ENCODE results near the gene VPS54. TPM values are rescaled to one million over a fixed set of nuclear protein-coding genes. Genes with fewer than 3 reads are reported as not detected.

The VPS54 gene
- total RNA-seq, 3 donors from 2014 or later: 26.9 to 39.8 (median 36.7) TPM

DNA sequence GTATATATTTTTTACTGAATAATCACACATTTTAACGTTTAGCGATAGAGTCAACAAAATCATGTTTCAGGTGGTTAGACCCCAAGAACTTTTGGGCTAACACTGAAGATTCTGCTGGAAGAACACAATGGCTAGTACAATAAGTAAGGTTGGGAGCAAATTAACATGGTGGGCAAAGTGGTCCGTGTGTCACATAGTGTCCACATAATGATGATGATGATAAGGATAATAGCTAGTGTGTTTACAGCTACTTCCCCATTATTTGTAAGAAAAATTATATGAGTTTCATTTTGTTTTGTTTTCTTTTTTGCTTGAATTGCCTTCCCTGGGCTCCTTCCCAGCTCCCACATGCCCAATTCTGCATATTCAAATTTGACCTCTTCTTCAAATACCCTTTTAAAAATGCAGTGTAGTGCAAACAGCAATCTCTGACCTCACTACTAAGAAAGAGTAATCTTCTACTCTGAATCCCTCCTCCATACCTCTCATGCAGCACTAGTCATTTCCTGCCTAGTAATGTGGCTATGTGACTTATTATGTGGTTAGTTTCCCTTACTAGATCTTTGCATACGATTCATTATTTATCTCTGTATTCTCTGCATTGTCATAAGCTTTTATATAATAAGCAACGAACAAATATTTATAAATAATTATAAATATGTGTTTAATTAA is 16.9 kb upstream of the VPS54 start:
- Histone ChIP-seq H3K27ac (no peak overlapping the region), H3K27me3 (no peaks in the 10 kb centered on the region), H3K4me1 (no peaks in the 10 kb centered on the region), H3K9me3 (no peaks in the 10 kb centered on the region), H3K36me3 (no peaks in the 10 kb centered on the region), H3K4me3 (no peak overlapping the region)
- intact Hi-C loops (cut with DNase I; ENCODE audit: low total_unique reads): no loop called here
- DNase-seq (ENCODE audit: low spot score in 2 of 2): no peak
- TF ChIP-seq POLR2A (IDR thresholded peaks at IDR 0.05) (no peak), POLR2AphosphoS5 (IDR thresholded peaks at IDR 0.05) (no peak)
- TF ChIP-seq, protein P1, sequence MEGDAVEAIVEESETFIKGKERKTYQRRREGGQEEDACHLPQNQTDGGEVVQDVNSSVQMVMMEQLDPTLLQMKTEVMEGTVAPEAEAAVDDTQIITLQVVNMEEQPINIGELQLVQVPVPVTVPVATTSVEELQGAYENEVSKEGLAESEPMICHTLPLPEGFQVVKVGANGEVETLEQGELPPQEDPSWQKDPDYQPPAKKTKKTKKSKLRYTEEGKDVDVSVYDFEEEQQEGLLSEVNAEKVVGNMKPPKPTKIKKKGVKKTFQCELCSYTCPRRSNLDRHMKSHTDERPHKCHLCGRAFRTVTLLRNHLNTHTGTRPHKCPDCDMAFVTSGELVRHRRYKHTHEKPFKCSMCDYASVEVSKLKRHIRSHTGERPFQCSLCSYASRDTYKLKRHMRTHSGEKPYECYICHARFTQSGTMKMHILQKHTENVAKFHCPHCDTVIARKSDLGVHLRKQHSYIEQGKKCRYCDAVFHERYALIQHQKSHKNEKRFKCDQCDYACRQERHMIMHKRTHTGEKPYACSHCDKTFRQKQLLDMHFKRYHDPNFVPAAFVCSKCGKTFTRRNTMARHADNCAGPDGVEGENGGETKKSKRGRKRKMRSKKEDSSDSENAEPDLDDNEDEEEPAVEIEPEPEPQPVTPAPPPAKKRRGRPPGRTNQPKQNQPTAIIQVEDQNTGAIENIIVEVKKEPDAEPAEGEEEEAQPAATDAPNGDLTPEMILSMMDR (IDR thresholded peaks at IDR 0.05): no peak

DNA sequence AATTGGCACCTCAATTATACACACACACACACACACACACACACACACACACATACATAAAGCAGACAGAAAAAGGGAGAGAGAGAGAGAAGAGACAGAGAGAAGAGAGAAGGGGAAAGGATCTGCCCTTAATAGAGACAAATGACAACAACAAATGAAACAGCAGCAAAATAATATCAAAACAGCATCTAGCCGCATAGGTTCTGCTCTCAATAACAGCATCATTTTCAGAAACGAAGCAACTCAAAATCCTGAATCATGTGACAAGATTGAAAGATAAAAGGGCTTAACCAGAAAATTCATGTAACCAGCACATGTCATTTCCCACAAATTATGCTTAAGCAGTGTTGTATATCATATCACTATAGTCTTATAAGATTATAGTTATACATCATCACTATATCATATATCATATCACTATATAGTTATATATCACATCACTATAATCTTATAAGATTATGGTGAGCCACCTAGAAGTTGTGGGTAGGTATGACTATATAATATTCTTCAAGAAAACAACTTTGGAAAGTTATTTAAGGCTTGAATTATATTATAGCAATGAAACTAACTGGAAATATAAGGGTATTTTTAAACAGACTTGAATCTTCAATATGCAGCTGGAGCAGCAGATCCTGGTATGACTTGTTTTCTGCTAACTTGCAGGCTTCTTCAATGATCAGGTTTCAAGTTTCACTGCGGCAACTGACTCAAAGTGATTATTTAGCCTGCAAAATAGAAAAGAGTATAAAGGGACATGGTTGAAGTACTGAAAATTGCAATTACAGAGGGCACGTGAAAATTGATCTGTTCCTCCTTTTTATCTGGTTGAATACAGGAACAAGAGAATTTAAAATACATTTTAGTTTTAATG is 16.1 kb upstream of the VPS54 start:
- DNase-seq (ENCODE audit: low spot score in 2 of 2): no peak
- H3K9me3 ChIP-seq: no peaks in the 10 kb centered on the region
- H3K4me1 ChIP-seq: no peaks in the 10 kb centered on the region
- no peaks in the 10 kb centered on the region for H3K36me3 ChIP-seq
- H3K27me3 ChIP-seq: no peaks in the 10 kb centered on the region
- intact Hi-C loops (cut with DNase I; ENCODE audit: low total_unique reads): no loop called here
- no peak for TF ChIP-seq POLR2AphosphoS5 (IDR thresholded peaks at IDR 0.05)
- TF ChIP-seq, protein P1 (IDR thresholded peaks at IDR 0.05): no peak
- TF ChIP-seq POLR2A (IDR thresholded peaks at IDR 0.05): no peak
- H3K4me3 ChIP-seq: no peak overlapping the region
- H3K27ac ChIP-seq: no peak overlapping the region

DNA sequence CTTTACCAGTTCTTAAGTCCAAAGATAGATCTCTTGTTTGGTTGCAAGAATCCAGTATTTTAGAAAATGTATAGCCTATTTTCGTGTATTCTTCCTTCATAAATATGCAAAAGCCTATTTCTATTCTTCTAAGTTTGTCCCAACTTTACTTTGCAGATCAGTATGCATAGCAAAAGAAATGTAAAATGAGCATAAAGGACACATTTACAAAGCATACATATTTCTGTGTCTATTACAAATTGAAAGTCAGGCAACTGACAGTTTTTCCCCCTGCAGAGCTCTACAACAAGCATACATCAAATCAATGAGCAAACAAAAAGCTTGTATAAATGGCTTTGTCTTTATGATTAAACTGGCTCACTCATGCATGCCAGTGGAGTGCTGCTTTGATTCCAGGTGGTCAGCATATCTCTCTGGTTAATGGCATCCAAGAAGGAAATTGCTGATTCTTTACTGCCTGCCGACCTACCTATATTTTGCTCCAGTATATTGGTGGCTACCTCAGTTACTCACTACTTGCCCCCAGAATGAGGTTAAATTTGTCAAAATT is 10.0 kb upstream of the VPS54 start:
- H3K27me3 ChIP-seq: no peaks in the 10 kb centered on the region
- H3K4me3 ChIP-seq: no peak overlapping the region
- no peak for TF ChIP-seq POLR2A (IDR thresholded peaks at IDR 0.05)
- TF ChIP-seq, protein P1 (IDR thresholded peaks at IDR 0.05): no peak
- TF ChIP-seq POLR2AphosphoS5 (IDR thresholded peaks at IDR 0.05): no peak
- no peaks in the 10 kb centered on the region for H3K9me3 ChIP-seq
- H3K36me3 ChIP-seq: no peaks in the 10 kb centered on the region
- H3K27ac ChIP-seq: no peak overlapping the region
- intact Hi-C loops (cut with DNase I; ENCODE audit: low total_unique reads): no loop called here
- H3K4me1 ChIP-seq: no peaks in the 10 kb centered on the region
- no peak for DNase-seq (ENCODE audit: low spot score in 2 of 2)

DNA sequence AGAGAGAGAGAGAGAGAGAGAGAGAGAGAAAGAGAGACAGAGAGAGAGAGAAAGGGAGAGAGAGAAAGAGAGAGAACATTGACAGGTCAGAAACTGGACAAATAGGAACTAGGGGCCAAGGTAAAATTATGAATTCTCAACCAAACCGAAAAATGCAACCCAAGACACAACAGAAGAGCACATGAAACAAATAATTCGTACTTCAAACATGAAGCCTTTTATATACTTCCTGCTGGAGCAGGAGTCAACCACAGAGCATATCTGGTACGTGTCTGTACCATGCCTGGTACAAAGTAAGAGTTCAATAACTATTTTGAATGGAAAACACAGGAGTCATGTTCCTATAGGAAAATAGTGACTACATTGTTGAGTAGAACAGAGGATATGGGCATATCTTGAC is 6.5 kb upstream of the VPS54 start:
- DNase-seq (ENCODE audit: low spot score in 2 of 2): no peak
- intact Hi-C loops (cut with DNase I; ENCODE audit: low total_unique reads): no loop called here
- TF ChIP-seq POLR2AphosphoS5 (IDR thresholded peaks at IDR 0.05): no peak
- TF ChIP-seq POLR2A (IDR thresholded peaks at IDR 0.05): no peak
- TF ChIP-seq, protein P1 (IDR thresholded peaks at IDR 0.05): no peak

More for the DNA sequence above, 6.5 kb upstream of the VPS54 start:
- H3K9me3 ChIP-seq: no peaks in the 10 kb centered on the region
- H3K4me1 ChIP-seq: no peaks in the 10 kb centered on the region
- no peaks in the 10 kb centered on the region for H3K36me3 ChIP-seq
- no peaks in the 10 kb centered on the region for H3K27me3 ChIP-seq
- H3K4me3 ChIP-seq: no peak overlapping the region
- no peak overlapping the region for H3K27ac ChIP-seq
